Measurements from ENCODE around the gene ZMIZ2. TPM values are rescaled to one million over a fixed set of nuclear protein-coding genes. Genes with fewer than 3 reads are reported as not detected.

Gene ZMIZ2
- total RNA-seq, 1 donor from 2014 or later, result 291 TPM

DNA sequence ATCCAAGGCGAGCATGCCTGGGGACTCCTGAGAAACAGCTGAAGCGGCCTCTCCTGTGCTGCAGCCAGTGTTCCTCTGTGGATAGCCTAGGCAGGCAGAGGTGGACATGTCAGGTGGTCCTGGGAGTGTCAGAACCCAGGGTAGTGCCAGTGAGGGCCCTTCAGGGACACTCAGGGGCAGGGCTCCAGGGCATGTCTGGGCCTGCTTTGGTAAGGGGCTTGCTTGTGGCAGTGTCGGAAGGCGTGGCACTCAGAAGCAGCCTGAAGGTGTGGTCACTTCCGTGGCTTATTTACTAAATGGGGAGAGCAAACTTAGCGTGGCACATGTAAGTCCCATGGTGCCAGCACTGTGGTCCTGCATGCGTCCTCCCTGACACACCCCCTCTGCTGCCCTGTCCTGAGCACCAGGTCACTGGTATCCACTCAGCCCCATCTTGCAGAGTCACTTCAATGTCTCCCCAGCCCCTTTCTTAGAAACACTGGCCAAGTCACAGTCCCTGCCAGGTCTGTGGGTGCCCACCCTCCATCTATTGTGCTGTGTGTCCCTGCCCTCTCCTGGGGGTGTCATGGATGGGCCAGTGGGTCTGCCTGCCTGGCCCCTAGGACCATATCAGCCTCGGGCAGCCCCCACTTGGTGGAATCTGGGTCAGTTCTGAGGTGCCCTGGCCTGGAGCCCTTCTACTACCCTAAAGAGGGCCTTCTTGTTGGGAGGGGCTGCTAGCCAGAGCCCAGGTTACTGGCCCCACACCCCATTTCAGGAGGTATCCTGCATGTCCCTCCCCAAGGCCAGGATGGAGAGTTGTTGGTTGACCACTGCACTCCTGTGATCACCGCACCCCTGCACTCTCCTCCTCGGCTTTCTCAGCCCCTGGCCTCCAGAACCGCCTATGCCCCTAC is 6.4 kb downstream of the ZMIZ2 start:
- TF ChIP-seq CTCF (IDR thresholded peaks at IDR 0.05; ENCODE audit: partially characterized antibody, unreplicated experiment), result no peak
- Mint-ChIP-seq H3K27ac (ENCODE audit: unreplicated experiment) (no peak overlapping the region), H3K36me3 (ENCODE audit: unreplicated experiment) (peaks cover 6% of the 10 kb centered on the region), H3K9me3 (ENCODE audit: unreplicated experiment) (peaks cover 3% of the 10 kb centered on the region), H3K4me3 (ENCODE audit: unreplicated experiment) (no peak overlapping the region), H3K27me3 (ENCODE audit: unreplicated experiment) (peaks cover 4% of the 10 kb centered on the region), H3K4me1 (ENCODE audit: low read depth, unreplicated experiment) (peaks cover 21% of the 10 kb centered on the region)
- DNase-seq, result no peak

DNA sequence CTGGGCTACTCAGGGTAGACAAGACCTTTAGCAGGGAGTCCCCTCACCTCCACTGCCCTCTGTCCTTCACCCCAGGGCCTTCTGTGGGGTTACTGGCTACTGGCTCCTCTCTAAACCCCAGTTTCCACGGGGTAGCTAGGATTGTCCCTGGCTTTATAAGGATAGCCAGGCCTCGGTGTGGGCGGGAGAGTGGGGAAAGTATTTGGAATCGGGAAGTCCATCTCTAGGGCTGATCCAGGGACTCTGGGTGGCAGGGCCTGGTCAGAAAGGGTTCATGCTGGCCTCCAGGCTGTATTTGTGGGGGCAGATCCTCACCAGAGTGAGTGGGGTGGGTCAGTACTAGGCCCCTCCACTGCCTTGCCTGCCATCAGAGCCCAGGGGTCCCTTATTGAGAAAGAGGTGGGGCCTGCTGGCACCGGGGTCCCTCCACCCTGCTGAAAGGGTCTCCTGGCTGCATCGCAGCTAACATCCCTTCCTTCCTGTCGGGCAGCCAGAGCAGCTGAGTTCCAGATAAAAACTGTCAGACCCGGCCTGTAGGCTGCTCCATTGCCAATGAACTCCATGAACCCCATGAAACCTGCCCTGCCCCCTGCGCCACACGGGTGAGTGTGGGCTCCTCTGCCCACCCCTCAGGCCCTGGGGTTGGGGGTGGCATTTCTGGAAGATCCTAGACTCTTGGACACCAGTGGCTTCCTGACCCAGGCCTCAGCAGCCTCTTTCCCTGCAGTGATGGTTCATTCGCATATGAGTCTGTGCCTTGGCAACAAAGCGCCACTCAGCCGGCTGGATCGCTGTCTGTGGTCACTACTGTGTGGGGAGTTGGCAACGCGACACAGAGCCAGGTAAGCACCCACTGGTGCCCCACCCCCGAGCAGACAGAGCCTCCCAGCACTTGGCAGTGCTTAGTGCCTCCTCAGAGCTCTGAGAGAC is 7.3 kb downstream of the ZMIZ2 start:
- peaks cover 6% of the 10 kb centered on the region for H3K36me3 Mint-ChIP-seq (ENCODE audit: unreplicated experiment)
- peaks cover 4% of the 10 kb centered on the region for H3K27me3 Mint-ChIP-seq (ENCODE audit: unreplicated experiment)
- no peak for TF ChIP-seq CTCF (IDR thresholded peaks at IDR 0.05; ENCODE audit: partially characterized antibody, unreplicated experiment)
- H3K27ac Mint-ChIP-seq (ENCODE audit: unreplicated experiment), result no peak overlapping the region
- no peak for DNase-seq
- no peak overlapping the region for H3K4me3 Mint-ChIP-seq (ENCODE audit: unreplicated experiment)
- H3K9me3 Mint-ChIP-seq (ENCODE audit: unreplicated experiment), result peaks cover 5% of the 10 kb centered on the region
- peaks cover 12% of the 10 kb centered on the region for H3K4me1 Mint-ChIP-seq (ENCODE audit: low read depth, unreplicated experiment)

DNA sequence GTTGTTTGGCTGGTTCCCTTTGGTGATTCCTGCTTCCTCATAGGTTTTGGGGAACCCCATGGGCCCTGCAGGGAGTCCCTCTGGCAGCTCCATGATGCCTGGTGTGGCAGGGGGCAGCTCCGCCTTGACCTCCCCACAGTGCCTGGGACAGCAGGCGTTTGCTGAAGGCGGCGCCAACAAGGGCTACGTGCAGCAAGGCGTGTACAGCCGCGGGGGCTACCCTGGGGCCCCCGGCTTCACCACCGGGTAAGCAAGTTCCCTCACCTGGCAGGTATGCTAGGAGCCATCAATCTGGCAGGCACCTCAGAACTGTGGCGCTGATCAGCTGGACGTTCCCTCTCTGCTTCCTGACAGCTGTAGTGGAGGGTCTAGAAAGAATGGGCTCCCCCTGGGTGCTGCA is 8.3 kb downstream of the ZMIZ2 start:
- no peak for DNase-seq
- Mint-ChIP-seq H3K4me1 (ENCODE audit: low read depth, unreplicated experiment) (peaks cover 13% of the 10 kb centered on the region), H3K27me3 (ENCODE audit: unreplicated experiment) (peaks cover 4% of the 10 kb centered on the region), H3K36me3 (ENCODE audit: unreplicated experiment) (peaks cover 6% of the 10 kb centered on the region), H3K9me3 (ENCODE audit: unreplicated experiment) (peaks cover 5% of the 10 kb centered on the region), H3K4me3 (ENCODE audit: unreplicated experiment) (no peak overlapping the region), H3K27ac (ENCODE audit: unreplicated experiment) (no peak overlapping the region)
- TF ChIP-seq CTCF (IDR thresholded peaks at IDR 0.05; ENCODE audit: partially characterized antibody, unreplicated experiment), result no peak

GRCh38 chr7:44757311-44757710 is 8.7 kb downstream of the ZMIZ2 start:
- no peak for TF ChIP-seq CTCF (IDR thresholded peaks at IDR 0.05; ENCODE audit: partially characterized antibody, unreplicated experiment)
- Mint-ChIP-seq H3K9me3 (ENCODE audit: unreplicated experiment) (peaks cover 7% of the 10 kb centered on the region), H3K27ac (ENCODE audit: unreplicated experiment) (no peak overlapping the region), H3K27me3 (ENCODE audit: unreplicated experiment) (peaks cover 8% of the 10 kb centered on the region), H3K4me1 (ENCODE audit: low read depth, unreplicated experiment) (peaks cover 16% of the 10 kb centered on the region), H3K4me3 (ENCODE audit: unreplicated experiment) (no peak overlapping the region), H3K36me3 (ENCODE audit: unreplicated experiment) (peaks cover 5% of the 10 kb centered on the region)
- no peak for DNase-seq

Data from glutamatergic neuron (in vitro differentiated cells).